NCI-H1417 (cell line): ENCODE data around the gene ZIC5.

ENCODE experiments used
- DNase-seq, 3 experiments: peaks; one replicate each; lab custom pipeline; 2025; lab: John Stamatoyannopoulos, UW

ZIC5 gene

DNA sequence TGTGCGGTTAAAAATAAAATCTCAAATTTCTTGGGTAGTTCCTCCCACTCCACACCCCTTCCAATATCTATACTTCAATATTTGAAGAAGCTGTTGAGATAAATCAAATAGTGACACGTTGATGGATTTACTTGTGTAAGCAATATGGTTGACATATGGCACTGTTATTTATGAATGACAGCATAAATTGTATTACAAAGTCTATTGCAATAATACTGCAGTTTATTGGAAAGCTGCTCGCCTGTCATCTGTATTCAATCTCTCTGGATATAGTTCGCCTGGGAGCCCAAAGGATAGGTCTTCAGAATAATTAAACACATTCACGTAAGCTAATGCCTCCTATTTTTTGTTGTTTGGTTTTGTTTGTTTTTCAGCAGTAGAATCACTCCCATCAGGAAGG is 5.0 kb upstream of the ZIC5 start:
- DNase-seq = peak in 2 of 3 experiments; percentile 77 to 96

DNA sequence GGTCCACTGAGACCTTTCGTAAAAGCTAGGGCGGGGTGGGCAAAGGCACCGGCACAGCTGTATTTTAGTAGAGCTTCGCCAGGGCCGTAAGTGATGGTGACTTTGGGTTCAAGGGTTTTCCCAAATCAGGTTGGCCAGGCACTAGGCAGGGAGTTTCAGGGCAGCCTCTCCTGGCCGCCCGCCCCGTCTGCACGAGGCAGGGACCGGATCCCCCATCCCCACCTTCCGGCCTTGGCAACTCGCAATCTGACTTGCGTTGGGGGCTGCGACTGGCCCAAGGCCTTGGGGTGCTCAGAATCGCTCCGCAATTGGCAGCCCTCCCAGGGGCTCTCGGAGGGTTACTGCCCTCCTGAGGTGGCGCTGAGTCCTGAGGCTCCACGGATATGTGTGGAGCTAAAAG is 4.1 kb upstream of the ZIC5 start:
- no peak for DNase-seq

DNA sequence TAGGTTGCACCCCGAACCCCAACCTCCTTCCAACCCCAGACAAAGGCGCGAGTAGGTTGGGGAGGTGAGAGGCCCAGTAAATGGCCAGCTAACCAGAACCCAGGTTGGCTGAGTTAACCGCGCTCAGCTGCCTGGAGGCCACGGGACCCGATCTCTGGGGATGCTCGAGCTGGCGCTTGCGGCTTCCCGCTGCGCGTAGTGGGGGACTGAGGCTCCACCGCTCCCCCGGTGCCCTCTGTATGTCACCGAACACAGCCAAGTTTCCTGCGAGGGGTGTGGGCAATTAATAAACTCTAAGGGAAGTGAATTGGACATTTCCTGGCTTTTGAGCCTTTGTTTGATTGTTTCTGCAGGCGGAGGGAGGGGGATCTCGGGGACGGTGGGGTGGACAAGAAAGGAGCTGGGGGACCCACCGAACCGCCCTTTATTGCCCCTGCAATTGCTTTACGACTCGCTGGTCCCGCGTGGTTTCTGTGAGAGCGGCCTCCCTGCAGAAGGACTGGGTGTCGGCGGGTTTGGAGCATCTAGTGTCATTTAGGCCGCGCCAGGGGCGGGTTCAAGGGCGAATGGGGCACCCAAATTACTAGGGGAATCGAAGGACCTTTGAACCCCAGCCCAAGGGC is 3.5 kb upstream of the ZIC5 start:
- no peak for DNase-seq

DNA sequence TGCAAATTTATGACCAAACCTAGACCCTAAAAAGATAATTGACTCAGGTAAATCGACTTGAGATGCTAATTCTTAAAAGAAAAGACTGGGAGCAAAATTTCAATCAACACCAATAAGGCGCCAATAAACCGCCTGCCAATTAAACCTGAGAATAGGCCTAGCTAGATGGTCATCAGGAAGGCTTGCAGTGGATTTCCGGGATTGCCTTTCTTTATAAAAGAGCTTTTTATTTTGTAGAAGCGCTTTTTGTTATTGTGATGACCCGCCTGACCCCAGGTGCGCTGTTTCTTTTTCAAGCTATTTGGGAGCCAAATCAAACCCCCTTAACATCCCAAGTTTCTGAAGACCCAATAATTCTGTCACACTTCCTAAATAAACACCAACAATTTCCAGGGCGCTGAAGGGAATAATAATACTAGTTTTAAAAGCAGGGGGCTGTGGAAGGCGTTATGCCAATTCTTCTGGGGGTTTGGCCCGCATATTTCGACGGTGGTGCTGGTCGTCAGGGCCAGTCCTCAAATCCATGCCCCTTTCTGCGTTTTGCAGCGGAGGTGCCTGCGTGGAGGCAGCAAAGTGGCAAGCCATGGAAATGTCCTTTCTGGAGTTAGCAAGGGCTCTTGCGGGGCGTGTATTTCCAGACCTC is 2.9 kb upstream of the ZIC5 start:
- DNase-seq = no peak

DNA sequence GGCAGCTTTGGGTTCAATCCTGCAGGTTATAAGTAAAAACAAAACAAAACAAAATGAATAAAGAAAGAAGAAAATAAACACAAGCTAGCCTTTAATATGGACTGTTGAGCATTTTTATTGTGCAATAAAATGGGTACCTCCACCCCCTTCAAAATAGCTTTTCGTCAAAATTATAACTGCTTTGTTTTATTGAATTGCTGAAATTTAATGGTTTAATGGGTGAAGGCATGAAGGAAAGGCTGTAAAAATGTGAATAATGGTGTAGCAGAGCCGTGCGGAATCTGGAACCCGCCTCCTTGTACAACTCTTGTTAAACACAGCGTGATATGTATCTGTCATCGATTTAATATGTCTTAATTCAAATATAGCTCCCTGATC is 2.2 kb upstream of the ZIC5 start:
- no peak for DNase-seq

DNA sequence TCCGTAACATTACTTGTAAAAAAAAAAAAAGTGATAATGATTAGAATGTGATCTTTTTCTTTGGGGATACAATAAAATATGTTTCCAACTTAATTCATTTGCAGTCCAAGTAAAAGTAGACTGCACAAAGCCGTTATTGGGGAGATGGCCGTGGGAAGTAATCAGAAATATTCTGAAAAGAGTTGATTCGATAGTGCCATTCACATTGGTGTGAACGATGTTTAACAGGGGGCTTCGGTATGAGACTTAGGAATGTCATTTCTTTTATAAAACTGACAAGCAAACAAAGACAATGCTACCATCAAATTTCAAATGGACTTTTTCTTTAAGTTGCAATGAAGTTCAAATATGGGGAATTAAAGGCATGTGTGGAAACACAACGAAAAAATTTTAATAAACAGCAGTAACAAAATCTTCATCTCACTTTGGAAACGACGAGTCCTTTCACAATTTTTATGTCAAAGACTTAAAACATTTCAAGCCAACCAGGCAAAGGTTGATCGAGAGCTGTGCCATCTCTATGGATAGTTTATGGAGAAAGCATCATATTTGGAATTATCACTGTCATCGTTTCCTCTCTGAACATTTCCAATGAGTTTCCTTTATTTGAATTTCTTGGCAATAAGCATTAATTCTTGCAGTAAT is 1.7 kb upstream of the ZIC5 start:
- DNase-seq = no peak

DNA sequence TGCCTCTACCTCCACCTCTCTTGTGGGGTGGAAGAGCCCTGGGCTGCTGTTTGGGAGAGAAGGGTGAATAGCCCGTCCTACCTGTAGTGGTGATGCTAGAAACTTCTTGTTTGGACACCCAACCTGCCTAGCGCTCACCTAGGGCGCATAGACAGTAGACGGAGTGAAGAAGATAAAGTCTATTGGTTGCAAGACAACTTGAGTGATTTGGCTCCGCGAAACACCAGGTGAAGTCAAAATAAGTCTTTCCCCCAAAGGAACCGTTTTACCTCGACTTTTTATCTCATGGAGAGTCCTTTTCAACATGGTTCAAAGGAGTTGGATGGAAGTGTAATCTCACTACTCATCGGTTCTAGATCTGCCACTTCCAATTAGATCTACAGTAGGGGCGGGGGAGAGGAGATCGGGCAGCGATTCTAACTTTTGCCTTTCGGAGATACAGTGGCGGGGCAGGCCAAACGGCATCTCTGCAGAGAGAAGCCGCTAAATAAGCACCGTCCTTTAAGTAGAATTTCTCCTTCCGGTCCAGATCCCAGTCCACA is 694 bp upstream of the ZIC5 start:
- DNase-seq = no peak

DNA sequence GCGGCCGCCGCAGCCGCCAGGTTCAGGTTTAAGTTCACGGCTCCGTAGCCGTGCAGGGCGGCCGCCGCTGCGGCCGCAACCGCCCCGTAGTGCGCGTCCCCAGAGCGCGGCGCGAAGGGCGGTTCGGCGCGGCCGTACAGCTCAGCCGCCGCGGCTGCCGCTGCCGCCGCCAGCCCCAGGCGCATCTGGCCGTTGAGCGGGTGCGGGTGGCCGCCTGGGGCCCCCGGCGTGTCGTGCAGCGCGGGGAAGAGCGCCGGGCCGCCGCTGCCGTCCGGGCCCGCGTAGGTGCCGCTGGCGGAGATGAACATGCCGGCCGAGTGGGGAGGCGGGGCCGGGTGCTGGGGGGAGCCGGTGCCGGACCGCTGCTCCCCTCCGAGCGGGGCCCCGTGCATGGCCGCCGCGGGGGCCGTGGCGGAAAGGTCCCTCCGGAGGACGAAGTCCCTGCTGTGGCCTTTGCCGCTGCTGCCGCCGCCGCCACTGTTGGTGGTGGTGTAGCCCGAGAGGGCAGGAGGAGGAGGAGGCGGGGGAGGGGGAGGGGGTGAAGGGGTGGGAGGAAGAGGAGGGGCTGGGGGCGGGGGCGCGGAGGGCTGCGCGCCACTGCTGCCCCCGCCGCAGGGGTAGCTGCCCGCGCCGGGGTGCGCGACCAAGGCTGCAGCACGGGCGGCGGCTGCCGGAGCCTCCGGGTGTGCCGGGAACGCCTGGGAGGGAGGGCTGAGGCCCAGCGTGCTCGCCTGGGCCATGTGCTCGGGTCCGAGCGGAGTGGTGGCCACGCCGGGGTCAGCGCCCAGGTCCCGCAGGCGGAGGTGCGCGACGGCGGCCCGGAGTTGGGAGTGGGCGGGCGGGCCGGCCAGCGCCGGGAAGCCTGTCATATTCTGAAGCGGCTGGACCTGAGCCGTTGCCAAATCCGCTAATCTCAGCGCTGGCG is 654 bp downstream of the ZIC5 start:
- DNase-seq = peak; percentile 68 to 94 (median 91)

DNA sequence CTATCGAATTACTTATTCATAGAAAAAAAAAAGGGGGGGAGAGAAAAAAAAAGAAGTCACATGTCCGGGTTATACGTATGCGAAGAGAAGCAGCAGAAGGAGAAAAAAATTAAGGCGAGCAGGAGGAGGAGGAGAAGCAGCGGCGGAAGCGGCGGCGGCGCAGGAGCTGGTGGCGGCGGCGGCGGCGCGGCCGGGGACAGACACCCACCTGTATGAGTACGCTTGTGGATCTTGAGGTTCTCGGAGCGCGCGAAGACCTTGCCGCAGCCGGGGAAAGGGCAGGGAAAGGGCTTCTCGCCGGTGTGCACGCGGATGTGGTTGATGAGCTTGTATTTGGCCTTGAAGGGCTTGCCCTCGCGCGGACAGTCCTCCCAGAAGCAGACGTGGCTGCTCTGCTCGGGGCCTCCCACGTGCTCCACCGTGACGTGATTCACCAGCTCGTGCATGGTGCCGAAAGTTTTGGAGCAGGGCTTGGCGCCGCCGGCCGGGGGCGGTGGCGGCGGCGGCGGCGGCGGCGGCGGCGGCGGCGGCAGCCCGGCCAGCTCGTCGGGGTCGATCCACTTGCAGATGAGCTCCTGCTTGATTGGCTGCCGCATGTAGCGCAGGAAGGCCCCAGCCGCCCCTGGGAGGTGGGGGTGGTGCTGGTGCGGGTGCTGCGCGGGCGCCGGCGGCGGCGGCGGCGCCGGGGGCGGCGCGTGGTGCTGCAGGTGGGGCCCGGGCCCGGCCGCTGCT is 1.5 kb downstream of the ZIC5 start:
- DNase-seq = peak; percentile 83 to 92 (median 90)

DNA sequence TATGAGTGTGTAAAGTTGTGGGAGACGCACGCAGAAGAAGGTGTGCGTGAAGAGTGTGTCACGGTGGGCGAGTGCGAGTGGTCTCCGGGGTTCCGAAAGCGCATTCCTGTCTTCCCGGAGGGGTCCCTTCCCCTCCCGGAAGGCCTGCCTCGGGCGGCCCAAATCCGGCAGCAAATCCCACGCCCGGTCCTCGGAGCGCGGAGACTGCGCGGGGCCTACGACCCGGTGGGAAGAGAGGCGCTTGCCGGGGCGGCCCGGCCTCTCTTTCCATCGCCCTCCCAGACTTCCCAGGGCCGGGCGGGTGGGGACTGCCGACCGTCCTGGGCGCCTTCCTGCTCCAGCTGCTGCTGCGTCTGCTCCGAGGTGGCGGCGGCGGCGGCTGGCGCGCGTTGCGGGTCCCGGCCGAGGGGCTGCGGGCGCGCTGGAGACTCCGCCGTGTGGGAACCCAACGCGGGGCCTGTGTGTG is 2.1 kb downstream of the ZIC5 start:
- DNase-seq = peak in 1 of 3 experiments; percentile 79

DNA sequence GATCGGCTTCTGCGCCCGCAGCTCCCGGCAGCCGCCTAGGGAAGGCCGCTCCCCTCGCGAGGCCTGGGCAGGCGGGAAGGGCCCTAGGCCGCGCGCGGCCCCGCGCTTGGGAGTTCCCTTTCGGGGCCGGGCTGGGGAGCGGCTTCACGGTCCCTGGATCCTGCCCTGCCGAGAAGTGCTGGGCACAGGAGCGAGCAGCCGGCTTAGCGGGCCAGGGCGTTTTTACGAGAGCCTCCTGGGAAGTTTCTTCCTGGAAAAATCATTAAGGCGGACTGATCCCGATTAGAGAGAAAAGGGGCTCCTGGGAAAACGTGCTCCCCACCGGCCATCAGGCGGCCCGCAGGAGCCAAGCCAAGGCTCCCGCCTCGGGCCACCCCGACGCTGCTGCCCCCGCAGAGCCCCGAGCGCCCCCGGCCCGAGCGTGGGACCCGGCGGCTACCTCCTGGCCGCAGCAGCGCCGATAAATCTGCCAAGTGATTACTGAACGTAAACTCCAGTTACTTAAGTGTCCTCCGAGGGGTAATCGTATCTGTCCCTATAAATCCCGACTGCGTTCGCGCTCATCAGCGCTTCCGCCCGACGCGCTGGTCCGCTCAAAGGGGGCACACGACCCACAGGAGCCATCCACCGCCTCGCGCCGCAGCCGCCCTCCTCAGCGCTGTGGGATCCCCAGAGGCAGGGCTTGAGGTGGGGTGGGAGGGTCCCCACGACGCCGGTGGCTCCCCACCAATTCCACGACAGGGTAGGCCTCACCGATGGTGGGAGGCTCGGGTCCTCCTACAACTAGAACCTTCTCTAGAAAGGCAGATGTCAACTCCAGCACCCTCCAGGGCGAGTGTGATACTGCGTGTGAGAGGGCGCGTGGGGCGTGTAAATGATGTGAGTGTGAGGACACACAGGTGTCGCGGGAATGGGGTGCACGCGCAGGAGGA is 2.8 kb downstream of the ZIC5 start:
- DNase-seq = peak; percentile 23 to 87 (median 83)

DNA sequence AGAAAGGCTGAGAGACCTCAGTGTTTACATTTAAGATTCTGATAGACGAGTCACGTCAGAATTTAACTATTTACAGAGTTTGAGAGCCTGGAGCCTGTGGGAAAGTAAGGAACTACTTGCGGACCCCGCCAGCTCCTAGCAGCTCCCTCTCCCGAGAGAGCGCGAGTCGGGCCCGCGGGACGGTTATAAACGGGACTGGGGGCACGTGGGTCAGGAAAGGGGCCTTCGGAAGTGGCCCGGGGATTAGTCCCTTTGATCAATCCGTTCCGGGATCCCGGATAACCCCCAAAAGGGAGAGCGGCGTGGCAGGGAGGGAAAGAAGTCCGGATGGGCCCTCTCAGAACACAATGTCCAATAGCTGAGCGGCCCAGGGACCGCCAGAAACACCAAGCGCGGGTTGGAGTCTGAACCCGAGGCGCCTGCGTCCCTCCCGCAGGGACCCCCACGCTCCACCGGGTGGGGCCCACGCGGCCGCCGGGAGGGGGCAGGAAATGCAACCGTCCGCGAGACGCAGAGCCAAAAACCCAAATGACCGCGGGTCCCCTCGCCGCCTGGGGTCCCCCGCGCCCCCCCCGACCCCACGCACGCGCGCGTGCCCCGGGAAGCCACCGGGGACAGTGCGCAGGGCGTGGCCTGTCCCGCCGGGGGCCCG is 3.6 kb downstream of the ZIC5 start:
- DNase-seq = peak in 2 of 3 experiments; percentile 84 to 95

DNA sequence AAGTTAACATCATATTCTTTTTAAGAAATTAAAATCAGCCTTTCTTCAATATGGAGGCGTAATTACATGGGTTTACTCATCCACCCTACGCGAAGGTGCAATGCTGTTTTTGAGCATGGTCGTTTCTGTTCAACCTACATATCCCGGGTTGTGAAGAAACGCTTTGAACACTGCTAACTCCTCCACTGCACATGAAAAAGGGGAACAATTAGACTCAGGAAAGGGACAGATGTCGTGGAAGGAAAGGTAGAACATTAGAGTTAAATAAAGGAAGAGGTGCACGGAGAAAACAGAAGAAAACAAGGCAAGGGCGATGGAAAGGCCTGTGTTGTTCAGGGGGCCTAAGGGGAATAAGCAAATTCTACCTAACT is 4.1 kb downstream of the ZIC5 start:
- DNase-seq = peak in 1 of 3 experiments; percentile 95

DNA sequence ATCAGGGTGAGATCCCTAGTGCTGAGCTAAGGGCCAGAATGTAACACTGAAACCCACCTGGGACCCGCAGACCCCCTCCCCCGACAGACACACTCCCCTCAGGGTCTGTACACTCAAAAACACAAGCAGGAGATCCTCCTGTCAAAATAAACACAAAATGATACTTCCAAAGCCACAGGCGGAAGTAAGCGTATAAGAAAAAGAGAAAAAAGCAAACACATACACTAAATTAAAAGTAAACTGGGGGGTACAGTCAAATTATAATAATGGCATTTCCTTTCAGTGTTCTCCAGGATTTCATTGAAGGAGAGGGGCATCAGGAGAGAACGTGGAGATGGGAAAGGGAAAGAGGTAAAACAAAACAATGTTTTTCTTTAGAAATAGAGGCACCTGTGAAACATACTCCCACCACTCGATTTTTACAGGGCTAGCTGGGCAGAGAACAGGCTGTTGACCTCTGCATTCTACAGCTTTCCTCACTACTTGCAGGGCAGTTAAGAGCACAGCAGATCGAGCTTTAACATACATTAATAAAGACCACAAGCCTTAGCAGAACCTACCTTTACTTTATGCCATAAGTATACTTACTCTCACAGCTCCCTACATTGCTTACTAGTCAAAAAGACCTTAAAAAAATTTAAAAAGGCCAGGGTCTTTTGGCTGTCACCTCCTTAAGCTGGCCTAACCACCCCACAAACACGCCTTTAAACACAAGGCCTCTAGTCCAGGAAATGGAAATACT is 5.3 kb downstream of the ZIC5 start:
- peak in 2 of 3 experiments; percentile 72 to 86 for DNase-seq

DNA sequence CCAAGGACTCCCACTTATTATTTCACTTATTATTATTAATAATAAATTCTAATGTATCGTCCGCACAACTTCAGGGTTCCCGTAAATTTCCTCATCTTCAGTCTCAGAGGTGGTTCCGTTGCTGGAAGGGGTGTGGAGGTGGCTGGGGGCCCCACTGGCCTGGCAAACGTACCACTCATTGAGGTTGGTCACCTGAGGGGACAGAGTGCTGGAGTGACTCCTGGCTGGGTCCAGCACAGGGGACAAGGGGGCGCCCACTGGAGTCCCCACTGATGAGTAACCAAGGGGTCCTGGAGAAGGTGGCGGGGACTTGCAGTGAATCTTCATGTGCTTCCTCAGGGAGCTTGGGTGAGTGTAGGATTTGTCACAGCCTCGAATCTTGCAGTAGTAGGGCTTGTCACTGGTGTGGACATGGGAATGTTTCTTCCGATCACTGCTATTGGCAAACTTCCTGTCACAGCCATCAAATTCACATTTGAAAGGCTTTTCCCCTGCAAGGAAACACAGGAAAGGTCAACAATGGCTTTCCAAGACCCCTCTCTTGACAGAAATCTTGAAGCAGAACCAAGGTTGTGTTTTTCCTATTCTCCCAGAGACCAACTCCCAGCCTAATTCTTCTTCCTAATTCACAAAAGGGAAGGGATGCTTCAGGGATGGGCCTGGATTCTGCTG is 6.1 kb downstream of the ZIC5 start:
- DNase-seq = peak in 2 of 3 experiments; percentile 74 to 81

DNA sequence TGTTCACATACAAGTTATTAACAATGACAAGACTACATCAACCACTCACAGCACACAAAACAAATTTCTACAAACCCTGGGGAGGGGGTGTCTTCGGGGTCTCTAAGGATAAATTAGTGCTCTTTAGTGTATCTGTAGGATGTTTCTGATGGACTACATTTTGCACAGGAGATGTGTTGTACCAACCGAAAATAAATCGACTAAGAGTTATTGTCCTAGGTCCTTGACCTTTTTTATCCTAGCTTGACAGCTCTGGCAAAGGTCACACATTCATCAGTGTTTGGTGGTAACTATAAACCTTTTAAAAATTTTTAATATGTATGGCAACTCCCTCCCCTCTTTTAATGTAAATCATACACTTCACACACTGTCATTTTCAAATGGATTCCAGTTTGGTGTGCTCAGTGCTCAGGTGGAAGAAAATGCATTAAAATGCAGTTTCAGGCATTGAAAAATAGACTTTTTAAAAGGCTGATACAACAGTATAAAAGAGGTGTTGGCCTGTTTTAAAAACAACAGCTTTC is 7.7 kb downstream of the ZIC5 start:
- peak in 2 of 3 experiments; percentile 49 to 80 for DNase-seq

DNA sequence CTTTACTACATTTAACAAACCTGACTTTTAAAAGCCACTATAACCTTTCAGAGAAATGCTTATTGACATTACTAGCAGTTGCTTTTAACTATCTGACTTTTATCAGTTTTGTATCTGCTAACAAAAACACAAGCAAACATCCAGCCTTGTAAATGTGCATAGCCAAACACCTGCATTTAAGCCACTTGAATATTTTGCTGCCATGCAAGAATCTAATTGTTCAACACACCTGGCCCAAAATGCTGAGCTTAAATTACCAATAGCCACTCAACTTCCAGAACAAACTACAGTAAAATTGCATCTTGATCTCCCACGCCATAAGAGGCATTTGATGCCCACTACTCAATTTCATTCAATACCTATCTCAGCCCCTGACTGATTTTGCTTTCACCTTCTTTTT is 9.3 kb downstream of the ZIC5 start:
- peak; percentile 75 to 90 (median 76) for DNase-seq

DNA sequence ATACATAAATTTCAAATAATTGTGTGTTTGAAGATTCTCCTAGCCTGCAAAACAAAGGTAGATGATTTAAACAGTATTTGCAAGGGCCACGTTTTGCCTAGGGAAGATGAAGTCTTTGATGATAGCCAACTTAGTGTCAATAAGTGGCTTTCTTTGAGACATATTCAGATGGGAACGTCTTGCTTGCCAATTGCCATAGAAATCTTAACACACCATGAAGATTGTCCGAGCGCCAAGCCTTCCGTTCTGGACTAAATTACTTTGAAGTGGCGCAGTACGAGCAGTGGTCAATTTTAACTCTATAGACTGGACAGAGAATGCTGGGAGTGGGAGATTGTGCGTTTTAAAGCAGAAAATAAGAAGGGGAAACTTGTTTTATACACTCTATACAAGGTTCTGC is 9.9 kb downstream of the ZIC5 start:
- peak in 2 of 3 experiments; percentile 68 to 83 for DNase-seq
